NCI-H2196 (cell line): ENCODE results near the gene BUD13.
A peak's percentile ranks its signal among the peaks of the same experiment; 100 is the strongest.

ENCODE experiments used
- DNase-seq: peaks from one replicate; lab custom pipeline; 2025; ENCODE audit not compliant: unreplicated experiment; lab: John Stamatoyannopoulos, UW

Gene BUD13

DNA sequence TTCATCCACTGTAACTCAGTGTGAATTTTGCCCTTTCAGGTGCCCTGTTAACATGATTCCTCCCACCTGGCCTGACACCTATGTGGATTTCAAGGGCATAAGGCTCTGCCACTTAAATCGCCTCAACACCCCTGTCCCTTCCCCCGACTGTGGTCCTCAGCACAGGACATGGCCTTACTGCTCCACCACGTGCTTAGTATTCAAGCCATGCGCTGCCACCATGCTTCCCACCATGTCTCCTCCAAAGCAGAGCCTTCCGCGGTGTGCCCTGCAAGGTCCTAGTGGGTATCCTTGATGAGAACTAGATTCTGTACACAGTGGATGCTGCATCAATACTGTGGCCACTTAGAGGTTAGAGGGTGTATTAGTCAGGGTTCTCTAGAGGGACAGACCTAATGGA is 51.9 kb downstream of the BUD13 start:
- DNase-seq = no peak

DNA sequence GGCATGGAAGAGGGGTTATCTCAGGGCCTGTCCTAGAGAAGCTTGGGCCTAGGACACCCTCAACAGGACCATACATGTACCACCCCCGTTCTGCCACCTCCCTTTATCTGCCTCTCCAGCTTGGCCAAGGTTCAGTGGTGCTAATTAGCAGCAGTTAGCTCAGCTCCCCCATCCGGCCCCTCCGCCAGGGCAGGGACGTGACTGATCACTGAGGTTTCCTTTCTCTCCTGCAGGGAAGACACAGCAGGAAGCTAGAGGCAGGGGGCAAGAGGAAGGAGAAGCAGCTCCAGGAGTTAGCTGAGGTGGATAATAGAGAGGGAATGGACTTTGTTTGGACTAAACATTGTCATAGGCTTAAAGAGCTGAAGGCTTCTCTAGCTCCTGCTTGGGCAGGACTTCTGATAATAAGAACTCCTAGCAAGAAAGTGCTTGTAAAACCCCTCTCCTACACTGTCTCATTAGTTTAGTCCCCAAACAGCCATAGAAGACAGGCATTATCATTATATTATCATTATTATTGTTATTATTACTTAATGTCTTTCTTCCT is 53.8 kb downstream of the BUD13 start:
- DNase-seq = no peak

DNA sequence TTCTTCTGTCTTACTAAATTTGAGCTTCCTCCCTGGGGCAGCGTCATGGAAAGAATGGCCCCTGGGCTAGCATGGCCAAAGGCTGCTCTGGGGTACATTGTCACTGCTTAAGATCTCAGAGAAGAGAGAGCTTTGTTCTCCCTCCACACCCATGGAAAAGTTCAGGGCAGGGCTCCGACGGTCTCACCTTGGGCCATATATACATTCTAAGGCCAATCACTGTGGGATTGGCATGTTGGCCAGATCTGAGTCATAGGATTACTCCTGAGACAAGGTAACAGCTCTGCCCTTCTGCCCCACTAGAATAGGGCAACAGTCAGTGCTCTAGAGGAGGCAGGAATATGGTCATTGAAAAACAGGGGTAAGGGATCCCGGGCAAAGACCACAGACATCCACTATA is 56.2 kb downstream of the BUD13 start:
- no peak for DNase-seq

DNA sequence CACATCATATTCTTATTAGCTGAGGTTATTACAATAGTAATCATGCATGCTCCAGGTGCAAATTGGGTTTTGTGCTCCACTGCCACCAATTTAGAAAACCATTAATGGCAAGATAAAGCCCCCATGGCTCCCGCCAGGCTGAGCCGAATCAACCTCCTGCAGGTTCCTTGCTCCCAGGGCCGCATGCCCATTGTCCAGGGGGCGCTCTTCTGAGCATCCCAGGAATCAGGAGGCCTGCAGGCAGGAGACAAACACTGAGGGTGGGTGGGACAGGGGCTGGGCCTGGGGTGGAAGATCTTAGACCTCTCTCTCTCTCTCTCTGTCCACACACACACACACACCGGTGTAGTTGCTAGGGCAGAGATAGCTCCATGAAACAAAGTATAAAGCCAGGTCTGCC is 57.4 kb downstream of the BUD13 start:
- no peak for DNase-seq

DNA sequence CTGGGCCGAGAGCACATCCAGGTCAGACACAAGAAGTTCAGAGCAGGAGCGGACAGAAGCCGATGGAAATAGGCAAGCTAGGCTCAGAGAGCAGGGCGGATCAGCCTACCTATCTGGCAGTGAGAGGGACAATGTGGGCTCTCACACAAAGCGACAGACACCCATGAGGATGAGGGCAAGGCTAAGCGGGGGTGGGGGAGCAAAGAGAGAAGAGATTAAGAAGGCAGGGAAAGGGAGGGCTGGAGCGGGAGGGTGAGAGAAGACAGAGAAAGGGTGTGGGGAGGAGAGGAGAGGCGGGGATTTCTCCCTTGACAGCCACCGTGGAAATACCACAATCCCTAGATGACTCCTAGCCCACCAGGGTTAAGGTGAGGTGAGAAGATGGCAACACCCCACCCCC is 57.9 kb downstream of the BUD13 start:
- no peak for DNase-seq

DNA sequence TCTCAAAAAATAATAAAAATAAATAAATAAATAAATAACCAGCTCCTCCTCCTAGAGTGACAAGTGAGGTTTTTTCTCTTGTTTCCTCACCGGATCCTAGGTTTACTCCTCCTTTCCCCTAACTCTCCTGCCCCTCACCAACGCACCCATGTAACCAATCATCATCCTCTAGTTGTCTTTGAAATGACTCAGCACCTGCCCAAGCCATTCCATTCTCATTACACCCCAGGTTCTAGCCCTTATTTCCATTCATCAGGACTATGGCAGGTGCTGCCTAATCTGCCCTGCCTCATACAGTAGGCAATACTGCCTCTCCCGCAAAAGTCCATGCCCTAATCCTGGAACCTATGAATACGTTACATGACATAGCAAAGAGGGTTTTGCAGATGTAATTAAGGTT is 60.4 kb downstream of the BUD13 start:
- DNase-seq = no peak

DNA sequence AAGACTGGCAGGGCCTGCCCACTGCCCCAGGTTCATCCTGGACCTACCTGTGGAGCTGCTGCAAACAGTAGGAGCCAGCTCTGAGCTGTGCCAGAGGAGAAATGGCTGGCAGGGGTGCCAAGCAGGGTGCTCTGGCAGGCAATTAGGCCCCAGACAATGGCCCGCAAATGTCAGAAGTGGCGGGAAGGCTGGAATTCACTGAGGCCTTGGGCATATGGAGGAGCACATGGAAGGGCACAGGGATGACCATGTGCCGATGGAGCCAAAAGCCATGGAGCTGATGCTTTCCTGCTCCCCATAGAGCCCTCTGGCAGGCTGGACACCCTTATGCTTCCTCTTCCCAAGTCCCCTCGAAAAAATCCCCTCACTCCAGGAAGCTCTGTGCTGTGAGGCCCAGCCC is 62.0 kb downstream of the BUD13 start:
- no peak for DNase-seq

DNA sequence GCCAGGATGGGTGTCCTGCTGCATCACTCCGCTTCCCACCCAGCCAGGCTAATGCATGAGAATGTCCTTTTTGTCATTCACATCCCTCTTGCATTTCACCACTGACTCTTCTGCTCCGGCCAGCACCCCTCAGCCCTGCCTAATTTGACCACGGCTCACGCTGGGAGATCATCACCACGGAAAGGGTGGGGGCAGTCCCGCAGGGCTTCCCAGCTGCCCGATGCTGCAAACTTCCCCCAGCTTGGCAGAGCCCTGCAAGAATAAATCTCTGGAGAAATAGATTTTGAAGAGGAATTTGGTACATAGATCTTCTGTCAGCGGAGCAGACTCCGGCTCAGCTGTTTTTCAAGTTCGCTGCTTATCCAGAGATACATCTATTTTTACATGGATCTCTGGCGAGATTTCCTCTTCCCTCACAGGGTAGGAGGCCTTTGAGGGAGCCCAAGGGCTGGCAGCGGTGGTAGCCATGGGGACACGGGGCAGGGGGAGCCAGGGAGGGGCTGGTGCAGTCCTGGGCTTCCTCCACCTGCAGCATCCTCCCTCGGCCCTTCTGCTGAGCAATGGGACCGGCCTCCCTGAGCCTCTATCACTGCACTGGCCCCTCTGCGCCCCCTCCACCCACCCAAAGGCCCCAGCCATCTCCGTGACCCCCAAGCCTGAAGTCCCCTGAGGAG is 62.6 kb downstream of the BUD13 start:
- DNase-seq = no peak

DNA sequence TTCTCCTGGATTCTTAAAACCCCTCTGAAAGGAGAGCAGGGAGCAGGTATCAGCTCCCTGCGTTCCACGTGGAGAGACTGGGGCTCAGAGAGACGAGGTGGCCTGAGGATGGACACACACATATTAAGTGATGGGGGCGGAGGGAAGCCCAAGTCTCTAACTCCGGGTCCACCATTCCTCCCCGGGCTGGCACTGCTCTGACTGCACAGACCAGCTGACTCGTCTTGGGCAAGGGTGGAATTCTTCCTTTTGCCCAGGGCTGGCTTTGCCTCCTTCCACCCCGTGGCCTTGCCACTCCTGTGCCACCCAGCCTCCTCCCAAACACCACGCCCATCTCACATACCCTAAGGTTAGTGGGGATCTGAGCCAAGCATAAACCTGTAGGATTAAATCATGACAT is 65.0 kb downstream of the BUD13 start:
- no peak for DNase-seq

DNA sequence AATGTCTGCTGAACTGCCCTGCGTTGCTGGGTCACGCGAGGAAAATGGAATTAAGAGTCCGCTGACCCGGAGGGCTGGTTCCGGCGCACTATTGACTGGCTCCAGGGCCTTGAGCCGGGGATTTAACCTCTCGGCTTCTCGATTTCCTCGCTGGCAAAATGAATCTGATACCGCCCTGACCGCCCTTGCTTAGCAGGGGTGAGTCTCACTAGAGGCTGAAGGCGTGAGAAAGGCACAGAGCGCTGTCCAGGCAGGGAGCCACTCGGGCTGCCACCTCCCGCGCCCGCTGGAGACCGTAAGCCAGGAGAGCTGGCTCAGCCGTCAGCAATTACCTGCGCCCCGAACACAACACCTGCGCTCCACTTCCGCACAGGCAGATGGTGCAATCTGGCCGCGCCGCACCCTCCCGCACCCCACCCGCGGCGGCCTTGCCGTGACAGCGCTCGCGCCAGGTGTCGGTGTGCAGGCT is 65.6 kb downstream of the BUD13 start:
- peak; percentile 26 for DNase-seq

DNA sequence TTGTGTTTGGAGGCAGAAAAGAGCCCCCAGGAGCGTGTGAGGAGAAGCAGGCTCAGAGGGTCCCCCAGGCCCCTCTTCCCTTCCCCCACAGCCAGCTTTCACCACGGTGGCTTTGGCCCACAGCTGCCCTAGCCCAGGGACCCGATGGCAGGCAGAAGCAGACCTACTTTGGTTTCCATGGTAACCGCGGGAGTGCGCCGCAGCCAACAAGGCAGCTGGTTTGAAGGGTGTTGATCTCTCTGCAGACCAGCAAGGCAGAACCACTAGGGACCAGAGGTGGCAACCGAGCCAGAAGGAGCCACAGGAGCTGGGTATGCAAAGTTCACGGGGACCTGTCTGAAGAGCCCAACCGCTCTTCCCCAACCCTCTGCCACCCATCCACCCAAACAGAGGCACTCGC is 69.4 kb downstream of the BUD13 start:
- DNase-seq = no peak

DNA sequence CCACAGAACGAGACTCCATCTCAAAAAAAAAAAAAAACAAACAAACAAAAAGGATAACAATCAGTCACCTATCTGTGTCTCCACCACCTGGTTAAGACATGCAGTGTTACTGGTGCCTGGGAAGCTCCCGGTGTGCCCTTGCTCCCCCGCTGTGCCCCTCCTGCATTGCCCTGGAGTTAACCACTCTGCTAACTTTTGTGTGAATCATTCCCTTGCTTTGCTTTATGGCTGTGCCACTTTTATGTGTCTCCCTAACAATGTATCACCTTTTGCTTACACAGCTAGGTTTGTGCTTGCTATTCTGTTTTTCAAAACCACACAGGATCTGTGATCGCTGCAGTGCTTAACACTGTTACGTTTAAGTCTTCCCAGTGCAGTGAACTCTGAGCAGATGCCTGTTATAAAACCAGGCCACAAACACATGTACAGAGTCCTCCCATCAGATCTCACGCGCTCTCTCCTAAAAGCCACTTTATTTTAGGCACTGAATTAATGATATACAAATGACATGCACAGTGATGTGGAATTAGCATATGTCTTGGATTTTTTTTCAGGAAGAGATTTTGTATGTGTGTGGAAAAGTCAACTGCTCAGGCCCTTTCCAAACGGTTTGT is 69.9 kb downstream of the BUD13 start:
- DNase-seq = no peak

DNA sequence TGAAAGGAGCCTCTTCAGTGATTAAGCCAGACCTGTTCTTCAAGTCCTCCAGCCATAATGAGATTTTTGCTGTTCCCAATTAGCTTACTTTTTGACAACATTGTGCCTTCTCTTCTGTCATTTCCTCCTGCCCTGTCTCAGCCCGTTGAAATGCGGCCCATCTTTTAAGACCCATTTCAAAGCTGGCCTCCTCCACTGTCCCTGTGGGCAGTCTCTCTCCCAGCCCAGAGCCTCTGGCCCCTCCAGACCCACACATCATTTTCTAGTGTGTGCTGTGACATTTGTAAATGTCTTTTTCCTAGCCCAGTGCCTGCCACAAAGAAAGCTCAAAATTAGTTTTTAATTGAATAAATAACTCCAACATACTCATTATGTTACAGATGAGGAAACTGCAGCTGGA is 70.9 kb downstream of the BUD13 start:
- DNase-seq = no peak

DNA sequence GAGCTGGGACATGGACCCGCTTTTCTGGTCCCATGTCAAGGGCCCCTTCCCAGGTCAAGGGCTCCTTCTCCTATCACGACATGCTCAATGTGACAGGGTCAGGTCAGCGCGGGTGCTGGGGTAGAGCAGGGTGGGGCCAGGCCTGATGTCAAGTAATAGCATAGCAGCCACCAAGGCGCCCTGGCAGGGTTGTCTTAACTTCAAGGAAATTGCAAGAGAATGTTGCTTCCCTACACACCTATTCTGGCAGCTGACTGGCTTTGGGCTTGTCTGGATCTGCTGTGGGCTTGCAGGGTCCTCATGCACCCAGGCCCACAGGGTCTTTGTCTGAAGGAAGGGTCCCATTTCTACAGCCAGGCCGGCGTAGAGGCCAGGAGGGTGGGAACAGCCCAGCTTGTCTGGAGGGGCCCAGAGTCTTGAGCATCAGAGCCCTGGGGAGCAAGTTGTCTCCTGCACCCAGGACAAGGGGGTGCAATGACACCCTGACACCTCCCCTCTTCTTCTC is 71.4 kb downstream of the BUD13 start:
- DNase-seq = no peak

DNA sequence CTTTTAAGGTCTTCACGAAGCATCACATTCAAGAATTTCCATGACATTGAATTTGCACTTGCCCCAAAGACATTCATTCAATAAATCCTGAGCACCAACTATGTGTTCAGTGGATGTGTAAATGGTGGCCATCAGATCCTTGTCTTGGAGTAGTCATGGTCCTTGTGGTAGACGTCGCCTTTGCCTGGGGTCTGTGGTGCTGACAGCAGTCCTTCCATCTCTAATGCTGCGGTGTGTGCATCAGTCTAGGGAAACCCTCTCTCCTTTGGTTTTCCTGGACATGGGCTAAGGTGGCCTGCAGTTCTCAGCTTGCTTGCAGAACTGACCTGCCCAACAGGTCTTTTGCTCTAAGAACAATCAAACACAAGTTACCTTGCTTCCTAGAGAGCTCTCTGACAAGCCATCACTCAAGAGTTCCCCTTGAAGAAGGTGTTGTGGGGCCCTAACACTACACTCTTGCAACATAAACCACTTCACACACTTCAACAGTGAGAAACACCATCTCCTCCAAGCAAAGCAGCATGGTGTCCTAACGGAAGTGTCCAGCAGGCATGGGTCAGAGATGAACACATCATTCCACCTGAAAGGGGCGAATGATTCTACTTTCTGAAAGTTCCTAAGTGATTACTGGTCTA is 72.1 kb downstream of the BUD13 start:
- DNase-seq = no peak
